Erythroblast (primary cell): ENCODE results near the gene NDUFA7.
"Not testable (repeated sequence)": the region's sequence is repeated elsewhere in the genome, so short reads cannot be mapped to it uniquely, and the experiment has no call there.

Experiments used
- GATA1 ChIP-seq: IDR thresholded peaks from 2 replicates; pipeline ENCODE4 v1.6.1; 2011; ENCODE audit warnings: low read depth, mild to moderate bottlenecking, control low read depth, low read length, moderate library complexity
- POLR2A ChIP-seq: IDR thresholded peaks from 2 replicates; pipeline ENCODE4 v1.6.1; 2011; ENCODE audit warnings: mild to moderate bottlenecking, low read length

DNA sequence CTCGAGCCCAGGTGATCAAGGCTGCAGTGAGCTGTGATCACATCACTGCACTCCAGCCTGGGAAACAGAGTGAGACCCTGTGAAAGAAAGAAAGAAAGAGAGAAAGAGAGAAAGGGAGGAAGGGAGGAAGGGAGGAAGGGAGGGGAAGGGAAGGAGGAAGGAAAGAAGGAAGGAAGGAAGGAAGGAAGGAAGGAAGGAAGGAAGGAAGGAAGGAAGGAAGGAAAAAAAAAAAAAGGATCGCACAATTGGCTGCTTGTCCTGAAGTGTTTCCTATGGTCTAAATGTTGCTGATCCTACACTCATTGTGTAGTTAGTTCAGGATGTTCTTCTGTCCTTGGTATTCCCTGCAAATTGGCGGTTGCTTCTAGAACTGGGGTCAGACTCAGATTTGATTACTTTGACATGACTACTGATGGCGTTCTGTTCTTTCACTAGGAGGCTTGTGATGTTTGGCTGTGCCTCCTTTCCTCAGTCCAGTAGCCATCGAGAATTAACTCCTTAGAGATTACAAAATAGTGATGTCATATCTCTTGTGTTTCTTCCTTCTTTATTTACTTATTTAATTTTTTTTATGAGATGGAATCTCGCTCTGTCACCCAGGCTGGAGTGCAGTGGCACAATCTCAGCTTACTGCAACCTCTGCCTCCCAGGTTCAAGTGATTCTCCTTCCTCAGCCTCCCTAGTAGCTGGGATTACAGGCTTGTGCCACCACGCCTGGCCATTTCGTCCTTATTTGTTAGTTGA, 28.6 kb upstream of the NDUFA7 start:
- not testable (repeated sequence) for TF ChIP-seq POLR2A, GATA1
